ENCODE measurements around the gene PFKFB2. TPM values are rescaled to one million over a fixed set of nuclear protein-coding genes. Genes with fewer than 3 reads are reported as not detected.
A peak's percentile ranks its signal among the peaks of the same experiment; 100 is the strongest.

The PFKFB2 gene
- total RNA-seq, 1 experiment from 2014 or later, result 16.8 TPM

DNA sequence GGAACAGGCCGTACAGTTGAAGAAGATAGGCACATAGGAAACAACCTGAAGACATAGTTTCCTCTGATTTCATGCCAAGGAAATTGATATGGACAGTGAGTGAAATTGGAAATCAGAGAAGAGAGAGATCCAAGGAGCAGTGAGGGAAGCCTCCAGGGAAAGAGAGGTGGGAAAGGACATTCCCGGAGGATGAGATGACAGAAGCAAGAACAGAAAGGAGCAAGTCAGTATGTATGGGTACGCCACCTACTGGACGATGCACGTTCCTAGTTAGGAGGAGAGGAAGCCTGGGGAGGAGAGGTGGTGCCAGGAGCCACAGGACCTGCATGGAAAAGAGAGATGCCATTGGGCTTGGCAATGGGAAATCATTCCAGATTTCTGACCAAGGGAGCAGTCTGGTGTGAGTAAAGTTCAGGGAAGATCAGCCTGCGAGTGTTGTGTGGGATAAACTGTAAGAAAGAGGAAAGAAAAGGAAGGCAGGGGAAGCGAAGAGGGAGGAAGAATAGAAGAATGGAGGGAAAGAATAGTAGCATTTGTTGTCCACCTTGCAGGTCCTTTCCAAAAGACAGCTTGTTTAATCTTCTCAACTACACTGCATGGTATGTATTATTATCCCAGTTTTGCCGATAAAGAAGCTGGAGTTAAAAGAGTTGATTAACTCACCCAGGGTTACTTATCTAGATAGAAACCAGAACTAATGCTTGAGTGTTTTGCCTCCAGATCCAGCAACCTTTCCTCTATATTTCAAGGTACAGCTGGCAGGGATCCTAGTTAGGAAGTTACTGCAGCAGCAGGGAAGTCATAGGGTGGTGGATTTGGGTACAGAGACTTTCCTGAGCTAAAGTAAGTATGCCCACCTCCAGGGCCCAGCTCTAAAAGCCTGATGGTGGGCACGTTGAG lies 47.9 kb upstream of the PFKFB2 start:
- peaks cover 3% of the 10 kb centered on the region; the same call in 1 of the 2 replicates for H3K9me3 Mint-ChIP-seq
- ChIA-PET POLR2A (no interaction called here), CTCF (interaction anchor here (0.7 to 2.2 kb wide), 9 partner anchors 17 to 93 kb away, joined by 3 to 8 read pairs (median 4); partner anchors contain the start of gene C1orf116)
- H3K4me1 Mint-ChIP-seq, result peaks cover 18% of the 10 kb centered on the region
- H3K36me3 Mint-ChIP-seq, result no peaks in the 10 kb centered on the region
- H3K4me3 Mint-ChIP-seq, result no peak overlapping the region
- H3K27me3 Mint-ChIP-seq (ENCODE audit: low read depth), result peaks cover 2% of the 10 kb centered on the region; the same call in 1 of the 2 replicates
- no peak overlapping the region for H3K27ac Mint-ChIP-seq
- DNase-seq (ENCODE audit: low spot score) (peak; percentile 78), ATAC-seq (peak; percentile 94)
- TF ChIP-seq TEAD4 (CRISPR knock-in tag; IDR thresholded peaks at IDR 0.05), result no peak
- TF ChIP-seq, protein P1, sequence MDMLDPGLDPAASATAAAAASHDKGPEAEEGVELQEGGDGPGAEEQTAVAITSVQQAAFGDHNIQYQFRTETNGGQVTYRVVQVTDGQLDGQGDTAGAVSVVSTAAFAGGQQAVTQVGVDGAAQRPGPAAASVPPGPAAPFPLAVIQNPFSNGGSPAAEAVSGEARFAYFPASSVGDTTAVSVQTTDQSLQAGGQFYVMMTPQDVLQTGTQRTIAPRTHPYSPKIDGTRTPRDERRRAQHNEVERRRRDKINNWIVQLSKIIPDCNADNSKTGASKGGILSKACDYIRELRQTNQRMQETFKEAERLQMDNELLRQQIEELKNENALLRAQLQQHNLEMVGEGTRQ (CRISPR knock-in tag; IDR thresholded peaks at IDR 0.05), result no peak
- 0 out of 2 replicates have a peak, but pooled peaks have one; percentile 16 for TF ChIP-seq SP1 (CRISPR knock-in tag; conservative IDR thresholded peaks at IDR 0.05)
- TF ChIP-seq, protein P2, sequence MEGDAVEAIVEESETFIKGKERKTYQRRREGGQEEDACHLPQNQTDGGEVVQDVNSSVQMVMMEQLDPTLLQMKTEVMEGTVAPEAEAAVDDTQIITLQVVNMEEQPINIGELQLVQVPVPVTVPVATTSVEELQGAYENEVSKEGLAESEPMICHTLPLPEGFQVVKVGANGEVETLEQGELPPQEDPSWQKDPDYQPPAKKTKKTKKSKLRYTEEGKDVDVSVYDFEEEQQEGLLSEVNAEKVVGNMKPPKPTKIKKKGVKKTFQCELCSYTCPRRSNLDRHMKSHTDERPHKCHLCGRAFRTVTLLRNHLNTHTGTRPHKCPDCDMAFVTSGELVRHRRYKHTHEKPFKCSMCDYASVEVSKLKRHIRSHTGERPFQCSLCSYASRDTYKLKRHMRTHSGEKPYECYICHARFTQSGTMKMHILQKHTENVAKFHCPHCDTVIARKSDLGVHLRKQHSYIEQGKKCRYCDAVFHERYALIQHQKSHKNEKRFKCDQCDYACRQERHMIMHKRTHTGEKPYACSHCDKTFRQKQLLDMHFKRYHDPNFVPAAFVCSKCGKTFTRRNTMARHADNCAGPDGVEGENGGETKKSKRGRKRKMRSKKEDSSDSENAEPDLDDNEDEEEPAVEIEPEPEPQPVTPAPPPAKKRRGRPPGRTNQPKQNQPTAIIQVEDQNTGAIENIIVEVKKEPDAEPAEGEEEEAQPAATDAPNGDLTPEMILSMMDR (IDR thresholded peaks at IDR 0.05), result peak; percentile 72
- no peak for TF ChIP-seq RELA (CRISPR knock-in tag; IDR thresholded peaks at IDR 0.05; ENCODE audit: borderline replicate concordance)
- TF ChIP-seq, protein P3, sequence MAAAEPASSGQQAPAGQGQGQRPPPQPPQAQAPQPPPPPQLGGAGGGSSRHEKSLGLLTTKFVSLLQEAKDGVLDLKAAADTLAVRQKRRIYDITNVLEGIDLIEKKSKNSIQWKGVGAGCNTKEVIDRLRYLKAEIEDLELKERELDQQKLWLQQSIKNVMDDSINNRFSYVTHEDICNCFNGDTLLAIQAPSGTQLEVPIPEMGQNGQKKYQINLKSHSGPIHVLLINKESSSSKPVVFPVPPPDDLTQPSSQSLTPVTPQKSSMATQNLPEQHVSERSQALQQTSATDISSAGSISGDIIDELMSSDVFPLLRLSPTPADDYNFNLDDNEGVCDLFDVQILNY (CRISPR knock-in tag; IDR thresholded peaks at IDR 0.05), result no peak

DNA sequence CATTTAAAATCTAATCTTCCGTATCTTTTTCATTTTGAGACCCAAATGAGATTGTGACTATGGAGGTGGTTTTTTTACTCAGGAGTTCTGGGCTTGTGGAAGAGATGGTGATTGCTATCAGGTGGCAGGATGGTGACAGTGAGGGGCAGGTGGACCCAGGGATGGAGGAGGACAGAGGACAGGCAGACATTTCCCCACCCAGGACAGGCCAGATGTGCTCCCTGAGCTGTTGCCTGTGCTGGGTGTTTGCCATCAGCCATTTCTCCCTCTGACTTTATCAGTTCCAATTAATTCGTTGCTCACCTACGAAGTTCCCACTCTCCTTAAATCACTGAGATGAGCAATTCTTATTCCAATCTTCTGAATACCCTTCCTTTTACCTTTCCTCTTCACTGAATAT lies 47.0 kb upstream of the PFKFB2 start:
- H3K4me1 Mint-ChIP-seq, result peaks cover 18% of the 10 kb centered on the region
- ATAC-seq, result no peak
- no peak overlapping the region for H3K27ac Mint-ChIP-seq
- no peaks in the 10 kb centered on the region for H3K36me3 Mint-ChIP-seq
- no peak for DNase-seq (ENCODE audit: low spot score)
- no peak overlapping the region for H3K4me3 Mint-ChIP-seq
- POLR2A ChIA-PET, result no interaction called here
- CTCF ChIA-PET, result interaction anchor here (1.0 to 2.2 kb wide), 4 partner anchors 19 to 71 kb away, joined by 3 to 7 read pairs (median 3); partner anchors contain the start of gene C1orf116
- H3K27me3 Mint-ChIP-seq (ENCODE audit: low read depth), result peaks cover 2% of the 10 kb centered on the region; the same call in 1 of the 2 replicates
- TF ChIP-seq ZNF396 (CRISPR knock-in tag; IDR thresholded peaks at IDR 0.05; ENCODE audit: borderline replicate concordance) (no peak), TP53 (CRISPR knock-in tag; IDR thresholded peaks at IDR 0.05) (no peak), ZNF219 (CRISPR knock-in tag; IDR thresholded peaks at IDR 0.05; ENCODE audit: borderline replicate concordance) (no peak), FOXK1 (CRISPR knock-in tag; IDR thresholded peaks at IDR 0.05) (no peak), SMAD4 (CRISPR knock-in tag; IDR thresholded peaks at IDR 0.05) (no peak), NR3C1 (CRISPR knock-in tag; conservative IDR thresholded peaks at IDR 0.05; ENCODE audit: low read depth) (no peak), ZNF121 (CRISPR knock-in tag; IDR thresholded peaks at IDR 0.05) (no peak), TEAD1 (CRISPR knock-in tag; IDR thresholded peaks at IDR 0.05) (no peak), GTF2I (CRISPR knock-in tag; conservative IDR thresholded peaks at IDR 0.05) (no peak)
- TF ChIP-seq, protein P4, sequence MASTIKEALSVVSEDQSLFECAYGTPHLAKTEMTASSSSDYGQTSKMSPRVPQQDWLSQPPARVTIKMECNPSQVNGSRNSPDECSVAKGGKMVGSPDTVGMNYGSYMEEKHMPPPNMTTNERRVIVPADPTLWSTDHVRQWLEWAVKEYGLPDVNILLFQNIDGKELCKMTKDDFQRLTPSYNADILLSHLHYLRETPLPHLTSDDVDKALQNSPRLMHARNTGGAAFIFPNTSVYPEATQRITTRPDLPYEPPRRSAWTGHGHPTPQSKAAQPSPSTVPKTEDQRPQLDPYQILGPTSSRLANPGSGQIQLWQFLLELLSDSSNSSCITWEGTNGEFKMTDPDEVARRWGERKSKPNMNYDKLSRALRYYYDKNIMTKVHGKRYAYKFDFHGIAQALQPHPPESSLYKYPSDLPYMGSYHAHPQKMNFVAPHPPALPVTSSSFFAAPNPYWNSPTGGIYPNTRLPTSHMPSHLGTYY (CRISPR knock-in tag; IDR thresholded peaks at IDR 0.05), result no peak
- TF ChIP-seq, protein P5, sequence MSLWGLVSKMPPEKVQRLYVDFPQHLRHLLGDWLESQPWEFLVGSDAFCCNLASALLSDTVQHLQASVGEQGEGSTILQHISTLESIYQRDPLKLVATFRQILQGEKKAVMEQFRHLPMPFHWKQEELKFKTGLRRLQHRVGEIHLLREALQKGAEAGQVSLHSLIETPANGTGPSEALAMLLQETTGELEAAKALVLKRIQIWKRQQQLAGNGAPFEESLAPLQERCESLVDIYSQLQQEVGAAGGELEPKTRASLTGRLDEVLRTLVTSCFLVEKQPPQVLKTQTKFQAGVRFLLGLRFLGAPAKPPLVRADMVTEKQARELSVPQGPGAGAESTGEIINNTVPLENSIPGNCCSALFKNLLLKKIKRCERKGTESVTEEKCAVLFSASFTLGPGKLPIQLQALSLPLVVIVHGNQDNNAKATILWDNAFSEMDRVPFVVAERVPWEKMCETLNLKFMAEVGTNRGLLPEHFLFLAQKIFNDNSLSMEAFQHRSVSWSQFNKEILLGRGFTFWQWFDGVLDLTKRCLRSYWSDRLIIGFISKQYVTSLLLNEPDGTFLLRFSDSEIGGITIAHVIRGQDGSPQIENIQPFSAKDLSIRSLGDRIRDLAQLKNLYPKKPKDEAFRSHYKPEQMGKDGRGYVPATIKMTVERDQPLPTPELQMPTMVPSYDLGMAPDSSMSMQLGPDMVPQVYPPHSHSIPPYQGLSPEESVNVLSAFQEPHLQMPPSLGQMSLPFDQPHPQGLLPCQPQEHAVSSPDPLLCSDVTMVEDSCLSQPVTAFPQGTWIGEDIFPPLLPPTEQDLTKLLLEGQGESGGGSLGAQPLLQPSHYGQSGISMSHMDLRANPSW (CRISPR knock-in tag; conservative IDR thresholded peaks at IDR 0.05; ENCODE audit: low read depth), result no peak
- TF ChIP-seq, protein P6, sequence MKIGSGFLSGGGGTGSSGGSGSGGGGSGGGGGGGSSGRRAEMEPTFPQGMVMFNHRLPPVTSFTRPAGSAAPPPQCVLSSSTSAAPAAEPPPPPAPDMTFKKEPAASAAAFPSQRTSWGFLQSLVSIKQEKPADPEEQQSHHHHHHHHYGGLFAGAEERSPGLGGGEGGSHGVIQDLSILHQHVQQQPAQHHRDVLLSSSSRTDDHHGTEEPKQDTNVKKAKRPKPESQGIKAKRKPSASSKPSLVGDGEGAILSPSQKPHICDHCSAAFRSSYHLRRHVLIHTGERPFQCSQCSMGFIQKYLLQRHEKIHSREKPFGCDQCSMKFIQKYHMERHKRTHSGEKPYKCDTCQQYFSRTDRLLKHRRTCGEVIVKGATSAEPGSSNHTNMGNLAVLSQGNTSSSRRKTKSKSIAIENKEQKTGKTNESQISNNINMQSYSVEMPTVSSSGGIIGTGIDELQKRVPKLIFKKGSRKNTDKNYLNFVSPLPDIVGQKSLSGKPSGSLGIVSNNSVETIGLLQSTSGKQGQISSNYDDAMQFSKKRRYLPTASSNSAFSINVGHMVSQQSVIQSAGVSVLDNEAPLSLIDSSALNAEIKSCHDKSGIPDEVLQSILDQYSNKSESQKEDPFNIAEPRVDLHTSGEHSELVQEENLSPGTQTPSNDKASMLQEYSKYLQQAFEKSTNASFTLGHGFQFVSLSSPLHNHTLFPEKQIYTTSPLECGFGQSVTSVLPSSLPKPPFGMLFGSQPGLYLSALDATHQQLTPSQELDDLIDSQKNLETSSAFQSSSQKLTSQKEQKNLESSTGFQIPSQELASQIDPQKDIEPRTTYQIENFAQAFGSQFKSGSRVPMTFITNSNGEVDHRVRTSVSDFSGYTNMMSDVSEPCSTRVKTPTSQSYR (CRISPR knock-in tag; IDR thresholded peaks at IDR 0.05), result no peak
- peaks cover 3% of the 10 kb centered on the region; the same call in 1 of the 2 replicates for H3K9me3 Mint-ChIP-seq

All from WTC11 (cell line).